ENCODE measurements around the gene ABHD17A.

GRCh38 chr19:1904860-1905109 lies 19.5 kb upstream of the ABHD17A start:
- TF ChIP-seq, protein P1, sequence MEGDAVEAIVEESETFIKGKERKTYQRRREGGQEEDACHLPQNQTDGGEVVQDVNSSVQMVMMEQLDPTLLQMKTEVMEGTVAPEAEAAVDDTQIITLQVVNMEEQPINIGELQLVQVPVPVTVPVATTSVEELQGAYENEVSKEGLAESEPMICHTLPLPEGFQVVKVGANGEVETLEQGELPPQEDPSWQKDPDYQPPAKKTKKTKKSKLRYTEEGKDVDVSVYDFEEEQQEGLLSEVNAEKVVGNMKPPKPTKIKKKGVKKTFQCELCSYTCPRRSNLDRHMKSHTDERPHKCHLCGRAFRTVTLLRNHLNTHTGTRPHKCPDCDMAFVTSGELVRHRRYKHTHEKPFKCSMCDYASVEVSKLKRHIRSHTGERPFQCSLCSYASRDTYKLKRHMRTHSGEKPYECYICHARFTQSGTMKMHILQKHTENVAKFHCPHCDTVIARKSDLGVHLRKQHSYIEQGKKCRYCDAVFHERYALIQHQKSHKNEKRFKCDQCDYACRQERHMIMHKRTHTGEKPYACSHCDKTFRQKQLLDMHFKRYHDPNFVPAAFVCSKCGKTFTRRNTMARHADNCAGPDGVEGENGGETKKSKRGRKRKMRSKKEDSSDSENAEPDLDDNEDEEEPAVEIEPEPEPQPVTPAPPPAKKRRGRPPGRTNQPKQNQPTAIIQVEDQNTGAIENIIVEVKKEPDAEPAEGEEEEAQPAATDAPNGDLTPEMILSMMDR (conservative IDR thresholded peaks at IDR 0.05 in 1 of 2, IDR thresholded peaks at IDR 0.05 in 1 of 2; ENCODE audit: low read depth in 1 of 2, low read length in 2 of 2): no peak
- TF ChIP-seq EZH2 (IDR thresholded peaks at IDR 0.05; ENCODE audit: low read length, missing control alignments): no peak
